ENCODE data around the gene MRPL38. TPM values are rescaled to one million over a fixed set of nuclear protein-coding genes. Genes with fewer than 3 reads are reported as not detected.

Gene MRPL38
- total and polyA plus RNA-seq, 8 donors, result 9.3 to 244 (median 52.2) TPM

GRCh38 chr17:75878174-75878998 lies 26.3 kb downstream of the MRPL38 start, which contains the start of gene TRIM47:
TRIM47 (minus strand) TSS chr17:75878581; CDS start chr17:75878548, 33 bp downstream.
- Histone ChIP-seq H3K4me3 (peak within 1 kb of the TSS; percentile 59 to 71 (median 70)), H3K27ac (peak within 1 kb of the TSS; percentile 91 to 96 (median 93)), H3K9me3 (no peaks in the 10 kb centered on the region), H3K4me1 (peaks cover 34 to 60% (median 54%) of the 10 kb centered on the region in 4 donors), H3K27me3 (peaks cover 0 to 14% (median 0%) of the 10 kb centered on the region in 3 donors), H3K36me3 (peaks cover 8 to 23% (median 18%) of the 10 kb centered on the region in 4 donors)
- TF ChIP-seq CTCF (IDR thresholded peaks at IDR 0.05) (no peak), EP300 (IDR thresholded peaks at IDR 0.05) (no peak), POLR2A (IDR thresholded peaks at IDR 0.05) (no peak), POLR2AphosphoS5 (IDR thresholded peaks at IDR 0.05) (peak; percentile 37 to 87 (median 80))
- intact Hi-C loops (cut with DNase I; ENCODE audit: low total_unique reads), result no loop called here
- DNase-seq, result peak; percentile 68 to 91
- 0 to 5% (median 1%) methylated on average over 9 to 87 of the region's 87 CpGs for WGBS, 5 donors

- H3K4me1 ChIP-seq, result peaks cover 40 to 67% (median 60%) of the 10 kb centered on the region in 4 donors
- intact Hi-C loops (cut with DNase I; ENCODE audit: low total_unique reads), result no loop called here
- WGBS, 5 donors, result 0 to 1% (median 0%) methylated on average over 11 to 56 of the region's 56 CpGs
- H3K4me3 ChIP-seq, result peak overlapping the region; percentile 59 to 71 (median 70)
- DNase-seq, result peak; percentile 86 to 94
- H3K27ac ChIP-seq, result peak overlapping the region; percentile 91 to 96 (median 93)
- peaks cover 8 to 23% (median 18%) of the 10 kb centered on the region in 4 donors for H3K36me3 ChIP-seq
- H3K27me3 ChIP-seq, result peaks cover 0 to 14% (median 0%) of the 10 kb centered on the region in 3 donors
- no peak for TF ChIP-seq POLR2A (IDR thresholded peaks at IDR 0.05)
- peak in 4 of 7 experiments; percentile 32 to 63 (median 54) for TF ChIP-seq CTCF (IDR thresholded peaks at IDR 0.05)
- peak in 2 of 3 donors; percentile 52 to 79 for TF ChIP-seq POLR2AphosphoS5 (IDR thresholded peaks at IDR 0.05)
- TF ChIP-seq EP300 (IDR thresholded peaks at IDR 0.05), result no peak
- H3K9me3 ChIP-seq, result no peaks in the 10 kb centered on the region
These were observed 26.9 kb downstream of the MRPL38 start for GRCh38 chr17:75877752-75878173.

GRCh38 chr17:75876938-75877751 lies 27.5 kb downstream of the MRPL38 start:
- intact Hi-C loops (cut with DNase I; ENCODE audit: low total_unique reads), result no loop called here
- peak overlapping the region; percentile 91 to 96 (median 93) for H3K27ac ChIP-seq
- peak overlapping the region; percentile 59 to 71 (median 70) for H3K4me3 ChIP-seq
- H3K9me3 ChIP-seq, result no peaks in the 10 kb centered on the region
- H3K4me1 ChIP-seq, result peaks cover 46 to 73% (median 66%) of the 10 kb centered on the region in 4 donors
- 5 to 7% (median 6%) methylated on average over 35 to 41 of the region's 41 CpGs for WGBS, 5 donors
- peak in 1 of 7 experiments; percentile 26 for TF ChIP-seq CTCF (IDR thresholded peaks at IDR 0.05)
- no peak for TF ChIP-seq EP300 (IDR thresholded peaks at IDR 0.05)
- TF ChIP-seq POLR2A (IDR thresholded peaks at IDR 0.05), result no peak
- TF ChIP-seq POLR2AphosphoS5 (IDR thresholded peaks at IDR 0.05), result peak; percentile 67 to 88 (median 72)
- DNase-seq, result peak; percentile 88 to 95
- peaks cover 8 to 23% (median 18%) of the 10 kb centered on the region in 4 donors for H3K36me3 ChIP-seq
- H3K27me3 ChIP-seq, result peaks cover 0 to 14% (median 0%) of the 10 kb centered on the region in 3 donors
